T-cell (primary cell): Measurements from ENCODE around the gene POLD4. TPM values are rescaled to one million over a fixed set of nuclear protein-coding genes. Genes with fewer than 3 reads are reported as not detected.

Source experiments
- ATAC-seq, 4 experiments: fragments of 200-7000 bp in 3 of 4; fragments of 150-1000 bp in 1 of 4; cut with Tn5 transposase; replicated peaks in 1 of 4; 1 replicate in 3 of 4; 2 replicates in 1 of 4; pipeline ENCODE4 v1.10.0; 2021; ENCODE audit warnings: moderate library complexity in 3 of 4, mild to moderate bottlenecking in 2 of 4, moderate number of reproducible peaks in 1 of 4
- CTCF ChIA-PET, 2 donors: fragments of 300-600 bp; sonication (Branson Sonifier 250); formaldehyde crosslinking; loops; one replicate each; lab custom pipeline; 2022; ENCODE audit warnings: antibody characterized with exemption in 2 of 2; lab: Charles Lee
- POLR2A ChIA-PET, 2 donors: fragments of 300-600 bp; sonication (Branson Sonifier 250); formaldehyde crosslinking; loops; one replicate each; lab custom pipeline; 2022; ENCODE audit warnings: antibody characterized with exemption in 2 of 2; lab: Charles Lee
- DNase-seq, 35 experiments: peaks; one replicate each; pipeline versions ENCODE4 v3.0.0 to v3.0.0-alpha.2; 2013 to 2023
- H3K27ac ChIP-seq: one replicate; pipeline ENCODE4 v1.5.1; 2013; ENCODE audit warnings: low read length
- H3K27me3 ChIP-seq, 2 experiments: replicated peaks in 1 of 2; 1 replicate in 1 of 2; 2 replicates in 1 of 2; pipeline versions ENCODE4 v1.6.1 to v1.7.0; 2013; ENCODE audit warnings: low read length in 1 of 2, mixed read lengths in 1 of 2; ENCODE audit not compliant: control insufficient read depth in 2 of 2, insufficient read depth in 2 of 2; ENCODE audit errors: extremely low read depth in 1 of 2
- H3K36me3 ChIP-seq, 2 donors: 1 replicate in 1 of 2; 2 replicates in 1 of 2; pipeline versions ENCODE4 v1.6.1 to v1.7.0; 2013; ENCODE audit warnings: low read length in 1 of 2; ENCODE audit not compliant: control insufficient read depth in 2 of 2, insufficient read depth in 1 of 2; ENCODE audit errors: extremely low read depth in 1 of 2
- H3K4me1 ChIP-seq, 2 experiments: 1 replicate in 1 of 2; 2 replicates in 1 of 2; pipeline versions ENCODE4 v1.6.1 to v1.7.0; 2013; ENCODE audit warnings: low read length in 2 of 2, mixed read lengths in 1 of 2; ENCODE audit not compliant: insufficient read depth in 2 of 2, control insufficient read depth in 1 of 2; ENCODE audit errors: extremely low read depth in 1 of 2
- H3K4me3 ChIP-seq, 2 donors: 1 replicate in 1 of 2; 2 replicates in 1 of 2; pipeline versions ENCODE4 v1.5.1 to v1.7.0; 2013; ENCODE audit warnings: mild to moderate bottlenecking in 2 of 2, low read length in 1 of 2, moderate library complexity in 1 of 2; ENCODE audit not compliant: control insufficient read depth in 1 of 2; ENCODE audit errors: extremely low read depth in 1 of 2
- H3K9me3 ChIP-seq: 2 replicates; pipeline ENCODE4 v1.7.0; 2013
- H3K27ac Mint-ChIP-seq, 2 donors: one replicate each; pipeline ENCODE4 v1.8.0; 2020 to 2021; ENCODE audit warnings: mild to moderate bottlenecking in 2 of 2, mixed read lengths in 2 of 2
- H3K27me3 Mint-ChIP-seq, 2 donors: one replicate each; pipeline ENCODE4 v1.8.0; 2021 to 2022; ENCODE audit warnings: mixed read lengths in 2 of 2
- H3K36me3 Mint-ChIP-seq: one replicate; pipeline ENCODE4 v1.8.0; 2021; ENCODE audit warnings: mixed read lengths
- H3K4me1 Mint-ChIP-seq, 3 donors: one replicate each; pipeline ENCODE4 v1.8.0; 2020 to 2022; ENCODE audit warnings: mixed read lengths in 3 of 3, mild to moderate bottlenecking in 1 of 3
- H3K4me3 Mint-ChIP-seq, 3 donors: one replicate each; pipeline ENCODE4 v1.8.0; 2020 to 2022; ENCODE audit warnings: mild to moderate bottlenecking in 3 of 3, mixed read lengths in 3 of 3, moderate library complexity in 3 of 3
- H3K9me3 Mint-ChIP-seq, 3 donors: one replicate each; pipeline ENCODE4 v1.8.0; 2020 to 2022; ENCODE audit warnings: mixed read lengths in 3 of 3
- WGBS: methylation state at CpG from one replicate; pipeline ENCODE4 v1.1.5; 2013; ENCODE audit warnings: missing lambda C conversion rate; ENCODE audit not compliant: insufficient coverage; 5-methylcytosine and 5-hydroxymethylcytosine counted together
- total RNA-seq, 35 experiments: library from RNA in 6 of 35; stranded (reverse) in 6 of 35; fragments of 120-200 nt in 1 of 35; gene quantifications; one replicate each; pipeline versions ENCODE4 v1.2.1 to v1.2.4 and lab custom pipeline; 2013 to 2026

The POLD4 gene
- total RNA-seq, 5 donors from 2014 or later (not counting 1 experiment from before 2014, with no cell fraction given) = 55.1 to 107 (median 98.0) TPM

DNA sequence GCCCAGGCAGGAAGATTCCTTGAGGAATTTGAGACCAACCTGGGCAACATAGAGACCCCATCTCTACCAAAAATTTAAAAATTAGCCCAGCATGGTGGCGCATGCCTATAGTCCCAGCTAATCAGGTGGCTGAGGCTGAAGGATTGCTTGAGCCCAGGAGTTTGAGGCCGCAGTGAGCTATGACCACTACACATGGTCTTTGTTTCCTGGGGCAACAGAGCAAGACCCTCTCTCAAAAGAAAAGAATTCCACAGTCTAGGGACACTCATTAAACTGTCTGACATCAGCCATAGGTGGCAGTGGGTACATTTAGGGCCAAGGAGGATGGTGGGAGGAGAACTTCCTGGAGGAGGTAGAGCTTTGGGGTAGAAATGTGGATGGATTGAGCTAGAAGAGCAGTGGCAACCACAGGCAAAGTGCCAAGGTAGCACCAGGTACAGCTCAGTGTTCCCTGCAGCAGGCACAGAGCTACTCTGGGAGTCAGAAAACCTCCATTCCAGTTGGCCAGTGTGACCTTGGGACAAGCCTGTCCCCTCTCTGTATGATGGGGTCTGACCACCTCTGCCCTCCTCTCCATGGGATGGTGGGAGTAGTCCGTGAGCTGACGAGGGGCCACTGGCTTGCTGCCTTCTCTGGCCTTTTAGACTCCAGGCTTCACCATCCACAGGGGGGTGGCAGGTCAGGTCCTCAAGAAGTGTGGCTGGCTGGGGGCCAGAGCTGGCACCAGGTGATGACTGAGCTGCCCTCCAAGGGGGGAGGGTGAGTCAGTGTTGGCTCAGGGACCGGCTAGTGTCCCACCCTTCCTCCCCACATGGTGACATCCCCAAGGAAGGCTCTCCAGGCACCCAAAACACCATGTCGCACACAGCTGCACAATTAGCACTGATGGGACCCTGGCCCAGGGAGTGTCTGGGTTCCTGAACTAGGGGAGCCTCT is 23.8 kb upstream of the POLD4 start:
- Mint-ChIP-seq H3K4me3 (no peak overlapping the region), H3K9me3 (no peaks in the 10 kb centered on the region), H3K27me3 (peaks cover 7 to 8% of the 10 kb centered on the region in 2 donors), H3K4me1 (peaks cover 16 to 29% (median 18%) of the 10 kb centered on the region in 3 donors), H3K27ac (peak overlapping the region; percentile 14 to 55), H3K36me3 (no peaks in the 10 kb centered on the region)
- DNase-seq (no peak), ATAC-seq (no peak)
- H3K4me3 ChIP-seq = no peak overlapping the region
- POLR2A ChIA-PET = no interaction called here
- CTCF ChIA-PET = interaction anchor here (0.6 to 7.0 kb wide), 5 partner anchors 17 to 52 kb away, joined by 3 to 128 read pairs (median 5); partner anchors contain the start of gene POLD4 (in 1 of the 2)
- no peaks in the 10 kb centered on the region for H3K9me3 ChIP-seq
- 100% methylated on average over 1 of the region's 6 CpGs for WGBS
- peaks cover 0 to 36% of the 10 kb centered on the region in 2 experiments for H3K27me3 ChIP-seq
- no peaks in the 10 kb centered on the region for H3K36me3 ChIP-seq
- H3K27ac ChIP-seq = no peak overlapping the region
- H3K4me1 ChIP-seq = peaks cover 8 to 32% of the 10 kb centered on the region in 2 experiments

DNA sequence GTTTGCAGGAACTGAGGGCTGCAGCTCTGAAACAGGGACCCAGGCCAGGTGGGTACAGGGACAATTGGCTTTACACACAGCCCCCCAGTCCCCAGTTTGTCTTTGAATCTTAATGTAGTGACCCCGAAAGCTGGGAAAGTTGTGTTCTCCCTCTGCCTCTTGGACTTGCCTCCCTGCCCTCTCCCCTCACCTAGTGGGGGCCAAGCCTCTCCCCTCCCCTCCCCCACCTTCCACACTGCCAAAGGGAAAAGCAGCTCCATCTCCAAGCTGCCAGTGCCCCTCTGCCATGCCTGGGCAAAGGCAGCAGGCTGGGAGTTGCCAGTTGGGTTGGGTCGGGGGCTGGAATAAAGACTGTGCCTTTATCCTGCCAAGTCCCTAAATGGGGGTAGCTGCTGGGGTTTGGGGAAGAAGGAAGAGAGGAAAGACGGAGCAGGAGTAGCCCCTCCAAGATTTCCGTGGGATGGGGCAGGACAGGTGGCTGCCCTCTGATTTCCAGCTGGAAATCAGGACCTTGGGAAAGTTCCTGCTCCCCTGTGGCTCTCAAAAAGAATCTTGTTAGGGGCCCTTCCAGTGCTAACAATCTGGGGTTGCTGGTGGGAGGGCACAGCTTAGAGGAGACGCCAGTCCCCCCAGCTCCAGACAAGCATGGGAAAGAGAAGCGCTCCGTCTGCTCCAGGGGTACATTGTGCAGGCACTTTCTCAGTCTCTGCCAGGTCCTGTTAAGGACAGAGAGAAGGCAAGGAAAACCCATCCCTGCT is 22.9 kb upstream of the POLD4 start:
- no peaks in the 10 kb centered on the region for H3K36me3 Mint-ChIP-seq
- Histone ChIP-seq H3K27ac (no peak overlapping the region), H3K9me3 (no peaks in the 10 kb centered on the region), H3K4me1 (peaks cover 8 to 40% of the 10 kb centered on the region in 2 experiments), H3K4me3 (no peak overlapping the region), H3K36me3 (no peaks in the 10 kb centered on the region), H3K27me3 (peaks cover 0 to 42% of the 10 kb centered on the region in 2 experiments)
- H3K27ac Mint-ChIP-seq = peak overlapping the region in 1 of 2 donors; percentile 27
- H3K9me3 Mint-ChIP-seq = no peaks in the 10 kb centered on the region
- DNase-seq = no peak
- no peak for ATAC-seq
- ChIA-PET CTCF (interaction anchor here (1.0 to 1.6 kb wide), 3 partner anchors 16 to 23 kb away, joined by 3 to 5 read pairs (median 4); partner anchors contain the start of gene POLD4 (in 1 of the 2)), POLR2A (interaction anchor here in 1 of 2 donors (0.6 kb wide), 1 partner anchor 137 kb away, joined by 3 read pairs; no protein-coding TSS in a partner anchor)
- peaks cover 23 to 31% (median 26%) of the 10 kb centered on the region in 3 donors for H3K4me1 Mint-ChIP-seq
- peaks cover 7 to 14% of the 10 kb centered on the region in 2 donors for H3K27me3 Mint-ChIP-seq
- peak overlapping the region in 1 of 3 donors; percentile 22 for H3K4me3 Mint-ChIP-seq
- WGBS = 83% methylated on average over 5 of the region's 7 CpGs

GRCh38 chr11:67375320-67376055 is 22.1 kb upstream of the POLD4 start:
- Mint-ChIP-seq H3K9me3 (no peaks in the 10 kb centered on the region), H3K36me3 (no peaks in the 10 kb centered on the region), H3K27me3 (peaks cover 10 to 15% of the 10 kb centered on the region in 2 donors), H3K27ac (no peak overlapping the region), H3K4me3 (peak overlapping the region in 1 of 3 donors; percentile 22), H3K4me1 (peaks cover 29 to 33% (median 33%) of the 10 kb centered on the region in 3 donors)
- ChIA-PET POLR2A (no interaction called here), CTCF (interaction anchor here (0.5 to 1.1 kb wide), 4 partner anchors 15 to 92 kb away, joined by 3 to 4 read pairs (median 3); partner anchors contain the start of gene POLD4 (in 1 of the 2))
- Histone ChIP-seq H3K27me3 (peaks cover 0 to 44% of the 10 kb centered on the region in 2 experiments), H3K4me1 (peaks cover 8 to 48% of the 10 kb centered on the region in 2 experiments), H3K36me3 (no peaks in the 10 kb centered on the region), H3K9me3 (no peaks in the 10 kb centered on the region), H3K27ac (no peak overlapping the region), H3K4me3 (no peak overlapping the region)
- 65% methylated on average over 9 of the region's 15 CpGs for WGBS
- no peak for DNase-seq
- ATAC-seq = no peak

DNA sequence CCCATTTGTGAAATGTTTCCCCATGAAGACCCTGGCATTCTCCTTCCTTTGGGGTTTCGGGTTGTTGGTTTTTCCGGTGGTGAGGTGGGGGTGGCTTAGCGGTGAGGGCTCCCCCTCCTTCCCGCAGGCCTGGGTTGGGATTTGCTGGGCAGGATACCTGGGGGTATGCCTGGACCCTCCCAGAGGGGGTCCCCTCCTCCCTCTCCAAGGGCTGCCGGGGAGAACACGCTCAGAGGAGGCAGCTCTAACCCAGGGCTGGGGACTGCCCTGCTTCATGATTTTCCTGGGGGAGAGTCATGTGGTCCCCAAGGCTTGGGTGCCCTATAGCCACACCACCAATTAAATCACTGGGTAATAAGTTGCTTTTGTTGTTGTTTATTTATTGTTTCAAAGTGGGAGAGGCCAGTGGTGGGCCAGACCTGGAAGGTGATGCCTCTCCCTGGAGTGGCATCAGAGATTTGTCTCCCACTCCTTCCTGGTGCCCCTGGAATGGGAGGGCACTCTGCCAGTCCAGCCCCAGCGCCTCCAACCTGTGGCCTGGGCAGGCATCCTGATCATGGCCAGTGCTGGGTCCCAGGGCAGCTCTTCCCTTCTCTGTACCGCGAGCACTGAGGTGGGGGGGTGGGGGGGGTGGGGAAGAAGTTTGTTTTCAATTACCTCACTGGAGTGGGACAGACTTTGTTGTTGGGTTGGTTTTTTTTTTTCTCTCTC is 21.4 kb upstream of the POLD4 start:
- Histone ChIP-seq H3K36me3 (no peaks in the 10 kb centered on the region), H3K27ac (no peak overlapping the region), H3K27me3 (peaks cover 0 to 44% of the 10 kb centered on the region in 2 experiments), H3K4me3 (peak overlapping the region in 1 of 2 donors; percentile 46), H3K4me1 (peaks cover 8 to 55% of the 10 kb centered on the region in 2 experiments), H3K9me3 (no peaks in the 10 kb centered on the region)
- CTCF ChIA-PET = interaction anchor here (0.5 to 1.7 kb wide), 5 partner anchors 8 to 92 kb away, joined by 3 to 12 read pairs (median 9); no protein-coding TSS in a partner anchor
- no peaks in the 10 kb centered on the region for H3K36me3 Mint-ChIP-seq
- H3K4me1 Mint-ChIP-seq = peaks cover 35 to 41% (median 38%) of the 10 kb centered on the region in 3 donors
- peak overlapping the region; percentile 76 to 89 (median 84) for H3K4me3 Mint-ChIP-seq
- peak overlapping the region; percentile 46 to 68 for H3K27ac Mint-ChIP-seq
- 20% methylated on average over 1 of the region's 9 CpGs for WGBS
- no peak for DNase-seq
- ATAC-seq = no peak
- H3K27me3 Mint-ChIP-seq = peaks cover 10 to 17% of the 10 kb centered on the region in 2 donors
- no peaks in the 10 kb centered on the region for H3K9me3 Mint-ChIP-seq
- POLR2A ChIA-PET = no interaction called here
